ENCODE results near the gene NPY1R.

GRCh38 chr4:163280703-163281519 lies 51.5 kb downstream of the NPY1R start:
- TF ChIP-seq CTCF (conservative IDR thresholded peaks at IDR 0.05; ENCODE audit: low read depth, low read length) (no peak), EZH2phosphoT487 (IDR thresholded peaks at IDR 0.05; ENCODE audit: borderline replicate concordance, low read length) (no peak), EZH2 (IDR thresholded peaks at IDR 0.05; ENCODE audit: low read length, unreplicated experiment) (no peak)
